Osteocyte (in vitro differentiated cells): Measurements from ENCODE around the gene GNPDA2. TPM values are rescaled to one million over a fixed set of nuclear protein-coding genes. Genes with fewer than 3 reads are reported as not detected.

ENCODE experiments used
- DNase-seq: peaks from one replicate; pipeline ENCODE4 v3.0.0; 2021; ENCODE audit warnings: mixed read lengths; ENCODE audit not compliant: unreplicated experiment; ENCODE audit errors: extremely low spot score
- H3K27ac Mint-ChIP-seq: one replicate; pipeline ENCODE4 v1.8.0; 2021; ENCODE audit warnings: mild to moderate bottlenecking, mixed read lengths; ENCODE audit not compliant: unreplicated experiment
- H3K27me3 Mint-ChIP-seq: one replicate; pipeline ENCODE4 v1.8.0; 2021; ENCODE audit warnings: mixed read lengths; ENCODE audit not compliant: unreplicated experiment
- H3K36me3 Mint-ChIP-seq: one replicate; pipeline ENCODE4 v1.8.0; 2021; ENCODE audit warnings: mixed read lengths; ENCODE audit not compliant: unreplicated experiment
- H3K4me1 Mint-ChIP-seq: one replicate; pipeline ENCODE4 v1.8.0; 2021; ENCODE audit warnings: mixed read lengths; ENCODE audit not compliant: unreplicated experiment
- H3K4me3 Mint-ChIP-seq: one replicate; pipeline ENCODE4 v1.8.0; 2021; ENCODE audit warnings: mild to moderate bottlenecking, moderate library complexity, mixed read lengths; ENCODE audit not compliant: unreplicated experiment
- H3K9me3 Mint-ChIP-seq: one replicate; pipeline ENCODE4 v1.8.0; 2021; ENCODE audit warnings: mixed read lengths; ENCODE audit not compliant: unreplicated experiment
- CTCF ChIP-seq: fragments of 200-600 bp; sonication (generic); IDR thresholded peaks from 2 replicates; pipeline ENCODE4 v1.5.0; 2021; ENCODE audit warnings: antibody characterized with exemption, mild to moderate bottlenecking, moderate library complexity
- total RNA-seq: library from RNA; stranded (reverse); gene quantifications from 2 replicates; pipeline ENCODE4 v1.2.1, GENCODE V29; 2021

Gene GNPDA2
- total RNA-seq, 1 donor from 2014 or later, result 16.6 TPM

- DNase-seq, result no peak
- Mint-ChIP-seq H3K4me3 (no peak overlapping the region), H3K27me3 (peaks cover 29% of the 10 kb centered on the region), H3K27ac (no peak overlapping the region), H3K4me1 (peaks cover 3% of the 10 kb centered on the region), H3K9me3 (no peaks in the 10 kb centered on the region), H3K36me3 (no peaks in the 10 kb centered on the region)
- TF ChIP-seq CTCF, result no peak
Measured at GRCh38 chr4:44761306-44761705, 35.0 kb upstream of the GNPDA2 start.

DNA sequence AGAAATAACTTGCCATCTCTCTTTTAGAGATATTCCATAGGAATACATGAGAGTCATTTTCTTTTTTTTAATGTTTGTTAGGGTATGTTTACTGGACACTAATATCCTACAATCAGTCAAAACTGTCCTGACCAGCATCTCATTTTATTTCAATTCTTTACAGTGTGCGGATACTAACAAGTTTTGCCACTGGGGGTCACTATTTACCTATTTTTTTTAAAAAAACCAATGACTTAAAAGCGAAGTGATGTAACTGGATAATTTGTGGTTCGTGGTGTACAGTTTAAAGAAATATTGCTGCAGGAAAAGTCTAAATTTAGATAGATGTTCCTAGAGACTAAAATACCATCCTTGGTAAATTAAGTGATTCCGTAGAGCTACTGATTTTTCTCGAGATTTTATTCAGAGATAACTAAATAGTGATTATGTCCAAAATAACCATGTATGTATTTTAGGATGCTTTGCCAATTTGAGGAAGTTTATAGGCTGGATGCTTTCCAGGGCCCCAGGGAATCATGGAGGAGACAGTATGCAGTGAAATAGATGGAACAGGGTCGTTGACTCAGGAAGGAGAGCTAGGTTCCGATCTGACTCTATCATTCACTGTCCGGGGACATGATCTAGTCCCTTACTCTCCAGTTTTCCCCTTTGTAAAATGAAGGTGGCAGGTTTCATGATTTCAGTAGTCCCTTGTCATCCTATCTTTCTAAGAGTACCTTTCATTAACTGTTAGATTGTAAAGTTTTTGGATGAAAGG is 34.0 kb upstream of the GNPDA2 start:
- TF ChIP-seq CTCF, result peak; percentile 59
- no peaks in the 10 kb centered on the region for H3K9me3 Mint-ChIP-seq

GRCh38 chr4:44756559-44756958 is 30.2 kb upstream of the GNPDA2 start:
- no peak overlapping the region for H3K27ac Mint-ChIP-seq
- H3K4me1 Mint-ChIP-seq, result peaks cover 3% of the 10 kb centered on the region
- H3K27me3 Mint-ChIP-seq, result peaks cover 29% of the 10 kb centered on the region
- no peak for DNase-seq
- H3K36me3 Mint-ChIP-seq, result no peaks in the 10 kb centered on the region
- no peak overlapping the region for H3K4me3 Mint-ChIP-seq
- H3K9me3 Mint-ChIP-seq, result no peaks in the 10 kb centered on the region
- no peak for TF ChIP-seq CTCF

More for the DNA sequence above, 34.0 kb upstream of the GNPDA2 start:
- Mint-ChIP-seq H3K4me1 (peaks cover 3% of the 10 kb centered on the region), H3K36me3 (no peaks in the 10 kb centered on the region), H3K27ac (no peak overlapping the region), H3K27me3 (peaks cover 34% of the 10 kb centered on the region), H3K4me3 (no peak overlapping the region)
- DNase-seq, result no peak

DNA sequence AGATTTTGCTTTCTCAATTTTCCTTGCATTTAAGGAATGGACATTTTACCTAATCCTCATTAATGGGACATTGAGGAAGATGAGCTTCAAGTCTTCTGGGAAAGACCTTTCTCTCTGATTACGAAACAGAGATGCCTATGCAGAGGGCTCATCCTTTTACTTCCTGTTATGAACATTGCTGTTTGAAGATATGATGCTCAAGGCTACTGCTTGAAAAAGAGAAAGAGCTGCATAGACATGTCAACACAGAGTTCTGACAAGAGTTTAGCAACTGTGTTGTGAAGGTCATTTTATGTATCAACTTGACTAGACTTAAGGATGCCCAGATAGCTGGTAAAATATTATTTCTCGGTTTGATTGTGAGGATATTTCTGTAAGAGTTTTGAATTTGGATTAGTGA is 13.8 kb upstream of the GNPDA2 start:
- H3K36me3 Mint-ChIP-seq, result no peaks in the 10 kb centered on the region
- H3K4me1 Mint-ChIP-seq, result no peaks in the 10 kb centered on the region
- TF ChIP-seq CTCF, result no peak
- no peak overlapping the region for H3K27ac Mint-ChIP-seq
- DNase-seq, result no peak
- no peaks in the 10 kb centered on the region for H3K9me3 Mint-ChIP-seq
- H3K27me3 Mint-ChIP-seq, result peaks cover 26% of the 10 kb centered on the region
- H3K4me3 Mint-ChIP-seq, result no peak overlapping the region

- Mint-ChIP-seq H3K4me3 (no peak overlapping the region), H3K27me3 (peaks cover 41% of the 10 kb centered on the region), H3K36me3 (no peaks in the 10 kb centered on the region), H3K9me3 (no peaks in the 10 kb centered on the region), H3K4me1 (no peaks in the 10 kb centered on the region), H3K27ac (no peak overlapping the region)
- peak; percentile 49 for TF ChIP-seq CTCF
- no peak for DNase-seq
Measured at GRCh38 chr4:44738615-44739014, 12.3 kb upstream of the GNPDA2 start.
